Measurements from ENCODE around the gene DEAF1.
"Not testable (repeated sequence)": the region's sequence is repeated elsewhere in the genome, so short reads cannot be mapped to it uniquely, and the experiment has no call there.

DEAF1 gene

GRCh38 chr11:678297-678696, 16.7 kb downstream of the DEAF1 start:
- DNase-seq (ENCODE audit: low spot score): no peak

DNA sequence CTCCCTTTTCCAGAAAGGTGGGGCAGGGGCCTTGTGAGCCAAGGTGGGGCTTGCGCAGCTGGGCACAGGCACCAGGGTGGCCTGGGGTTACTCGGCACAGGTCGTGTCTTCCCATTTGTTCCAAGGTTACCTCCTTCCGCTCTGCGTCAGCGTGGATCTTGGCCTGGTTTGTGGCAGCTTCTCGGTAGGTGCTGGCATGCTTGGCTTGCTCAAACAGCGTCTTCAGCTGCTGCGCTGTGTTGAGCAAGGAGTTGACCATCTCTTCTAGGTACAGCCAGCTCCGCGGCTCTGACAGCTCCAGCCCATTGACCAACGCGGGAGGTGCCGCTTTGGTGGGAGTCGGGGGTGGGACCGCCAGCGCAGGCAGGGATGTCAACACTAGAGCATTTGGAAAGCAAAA, 20.6 kb downstream of the DEAF1 start:
- DNase-seq (ENCODE audit: low spot score): no peak

GRCh38 chr11:673866-674265, 21.2 kb downstream of the DEAF1 start:
- no peak for DNase-seq (ENCODE audit: low spot score)

GRCh38 chr11:665704-666281, 29.2 kb downstream of the DEAF1 start:
- peak; percentile 88 for DNase-seq (ENCODE audit: low spot score)

DNA sequence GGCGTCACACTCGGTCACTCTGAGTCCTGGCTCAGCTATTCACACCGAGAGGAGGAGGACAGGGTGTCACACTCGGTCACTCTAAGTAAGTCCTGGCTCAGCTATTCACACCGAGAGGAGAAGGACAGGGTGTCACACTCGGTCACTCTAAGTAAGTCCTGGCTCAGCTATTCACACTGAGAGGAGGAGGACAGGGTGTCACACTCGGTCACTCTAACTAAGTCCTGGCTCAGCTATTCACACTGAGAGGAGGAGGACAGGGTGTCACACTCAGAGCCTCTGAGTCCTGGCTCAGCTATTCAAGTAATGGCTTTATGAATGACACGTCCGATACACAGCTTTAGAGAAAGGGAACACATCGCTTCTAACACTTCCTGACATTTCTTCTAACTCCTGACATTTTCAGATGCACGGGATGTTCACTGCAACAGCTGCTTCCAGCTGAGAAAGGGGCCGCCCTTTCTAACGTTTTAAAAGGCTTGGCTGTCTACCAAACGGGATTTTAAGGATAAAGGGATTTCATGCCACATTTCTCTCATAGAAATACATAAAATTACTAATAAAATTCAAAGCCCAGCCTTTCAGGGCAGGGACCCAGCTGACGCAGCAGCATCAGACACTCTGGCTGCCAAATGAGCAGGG, 29.8 kb downstream of the DEAF1 start:
- DNase-seq (ENCODE audit: low spot score): no peak

DNA sequence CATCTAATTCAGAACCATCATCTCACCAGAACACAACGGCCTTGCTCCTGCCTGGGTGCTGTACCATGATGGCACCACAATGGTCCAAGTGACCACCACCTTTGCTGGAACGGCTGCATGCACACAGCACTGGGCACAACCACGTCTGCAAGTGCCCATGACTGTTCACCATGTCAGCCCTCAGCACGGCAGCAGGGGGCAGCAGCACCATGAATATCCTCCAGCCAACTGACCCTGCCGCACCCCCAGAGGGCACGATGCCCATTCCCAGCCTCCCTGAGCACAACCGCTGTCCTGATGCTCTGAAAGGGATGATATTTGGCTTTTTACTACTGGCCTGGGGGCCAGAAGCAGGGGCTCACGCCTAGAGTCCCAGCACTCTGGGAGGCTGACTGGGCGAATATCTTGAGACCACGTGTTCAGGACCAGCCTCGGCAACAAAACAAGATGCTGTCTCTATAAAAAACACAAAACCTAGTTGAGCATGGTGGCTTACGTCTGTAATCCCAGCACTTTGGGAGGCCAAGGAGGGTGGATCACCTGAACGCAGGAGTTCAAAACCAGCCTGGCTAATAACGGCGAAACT, 32.2 kb downstream of the DEAF1 start:
- peak; percentile 87 for DNase-seq (ENCODE audit: low spot score)

- no peak for DNase-seq (ENCODE audit: low spot score)
Observed at GRCh38 chr11:660681-661444, 34.2 kb downstream of the DEAF1 start.

GRCh38 chr11:660281-660680, 34.7 kb downstream of the DEAF1 start:
- no peak for DNase-seq (ENCODE audit: low spot score)

- no peak for DNase-seq (ENCODE audit: low spot score)
Observed at GRCh38 chr11:659532-660085, 35.4 kb downstream of the DEAF1 start.

GRCh38 chr11:657691-658126, 37.3 kb downstream of the DEAF1 start:
- DNase-seq (ENCODE audit: low spot score): no peak

DNA sequence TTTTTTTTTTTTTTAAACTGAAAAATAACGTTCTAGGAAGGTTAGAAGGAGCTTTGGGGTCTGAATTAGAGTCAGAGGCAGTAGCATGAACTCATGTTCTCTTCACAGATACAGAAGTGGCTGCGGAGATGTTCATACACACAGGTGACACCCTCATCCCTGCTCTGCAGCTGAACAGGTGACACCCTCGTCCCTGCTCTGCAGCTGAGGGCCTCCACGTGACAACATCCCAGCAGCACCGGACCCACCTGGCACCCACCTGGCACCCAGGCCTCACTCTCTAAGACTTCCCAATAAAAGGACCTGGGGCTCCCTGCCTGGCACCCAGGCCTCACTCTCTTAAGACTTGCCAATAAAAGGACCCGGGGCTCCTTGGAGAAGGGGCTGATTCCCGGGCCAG, 38.2 kb downstream of the DEAF1 start:
- no peak for DNase-seq (ENCODE audit: low spot score)

DNA sequence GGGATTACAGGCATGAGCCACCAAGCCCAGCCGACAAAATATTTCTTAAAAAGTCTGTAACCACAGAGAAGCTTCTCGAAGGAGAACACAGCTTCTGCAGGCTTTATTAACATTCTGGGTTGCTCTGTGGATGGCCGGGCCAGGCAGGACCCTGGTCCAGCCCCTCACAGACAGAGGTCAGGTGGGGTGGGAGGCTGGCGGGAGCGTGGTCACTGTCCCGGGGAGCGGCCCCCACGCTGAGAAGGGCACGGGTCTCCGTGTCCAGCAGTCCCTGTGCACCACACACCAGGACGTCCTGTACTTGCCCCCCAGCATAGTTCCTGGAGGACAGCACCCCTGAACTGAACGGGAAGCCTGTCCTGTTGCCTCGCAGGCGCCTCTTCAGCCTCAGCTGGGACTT, 38.6 kb downstream of the DEAF1 start:
- DNase-seq (ENCODE audit: low spot score): no peak

GRCh38 chr11:655036-655726, 39.8 kb downstream of the DEAF1 start:
- no peak for DNase-seq (ENCODE audit: low spot score)

- not testable (repeated sequence) for DNase-seq (ENCODE audit: low spot score)
Observed at GRCh38 chr11:654444-654843, 40.6 kb downstream of the DEAF1 start.

DNA sequence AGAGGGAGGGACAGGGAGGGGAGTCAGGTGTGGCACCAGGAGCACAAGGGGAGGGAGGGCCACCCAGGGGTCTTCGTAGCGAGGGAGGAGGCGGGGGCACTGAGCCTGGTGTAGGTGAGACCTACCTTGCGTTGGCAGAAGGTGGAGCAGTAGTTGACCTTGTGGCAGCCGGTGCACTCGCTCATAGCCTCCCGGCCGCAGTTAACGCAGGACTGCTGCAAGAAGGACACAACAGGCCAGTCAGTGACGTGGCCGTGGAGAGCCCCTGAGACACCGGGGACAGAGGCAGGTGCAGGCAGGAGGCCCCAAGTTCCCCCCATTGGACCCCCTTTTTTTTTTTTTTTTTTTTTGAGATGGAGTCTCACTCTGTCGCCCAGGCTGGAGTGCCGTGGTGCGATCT, 41.2 kb downstream of the DEAF1 start:
- DNase-seq (ENCODE audit: low spot score): no peak

DNA sequence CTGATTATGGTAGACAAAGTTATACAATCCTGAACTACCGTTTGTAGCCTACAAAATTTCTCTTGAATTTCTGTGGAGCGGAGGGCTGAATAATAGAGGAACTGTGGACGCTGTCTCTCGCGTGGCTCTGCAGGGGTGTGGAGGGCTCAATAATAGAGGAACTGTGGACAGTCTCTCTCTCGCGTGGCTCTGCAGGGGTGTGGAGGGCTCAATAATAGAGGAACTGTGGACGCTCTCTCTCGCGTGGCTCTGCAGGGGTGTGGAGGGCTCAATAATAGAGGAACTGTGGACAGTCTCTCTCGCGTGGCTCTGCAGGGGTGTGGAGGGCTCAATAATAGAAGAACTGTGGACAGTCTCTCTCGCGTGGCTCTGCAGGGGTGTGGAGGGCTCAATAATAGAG, 41.9 kb downstream of the DEAF1 start:
- not testable (repeated sequence) for DNase-seq (ENCODE audit: low spot score)

DNA sequence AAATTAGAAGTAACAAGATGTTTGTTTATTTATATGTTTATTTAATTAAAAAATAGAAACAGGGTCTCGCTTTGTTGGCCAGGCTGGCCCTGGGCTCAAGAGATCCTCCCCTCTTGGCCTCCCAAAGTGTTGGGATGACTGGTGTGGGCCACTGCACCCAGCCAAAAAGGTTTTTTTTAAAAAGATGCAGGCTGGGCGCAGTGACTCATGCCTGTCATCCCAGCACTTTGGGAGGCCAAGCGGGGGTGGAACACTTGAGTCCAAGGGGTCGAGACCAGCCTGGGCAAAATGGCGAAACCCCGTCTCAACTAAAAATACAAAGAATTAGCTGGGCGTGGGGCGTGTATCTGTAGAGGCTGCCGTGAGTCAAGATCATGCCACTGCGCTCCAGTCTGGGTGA, 44.5 kb downstream of the DEAF1 start:
- DNase-seq (ENCODE audit: low spot score): no peak

GRCh38 chr11:647672-648158, 47.3 kb downstream of the DEAF1 start:
- not testable (repeated sequence) for DNase-seq (ENCODE audit: low spot score)

DNA sequence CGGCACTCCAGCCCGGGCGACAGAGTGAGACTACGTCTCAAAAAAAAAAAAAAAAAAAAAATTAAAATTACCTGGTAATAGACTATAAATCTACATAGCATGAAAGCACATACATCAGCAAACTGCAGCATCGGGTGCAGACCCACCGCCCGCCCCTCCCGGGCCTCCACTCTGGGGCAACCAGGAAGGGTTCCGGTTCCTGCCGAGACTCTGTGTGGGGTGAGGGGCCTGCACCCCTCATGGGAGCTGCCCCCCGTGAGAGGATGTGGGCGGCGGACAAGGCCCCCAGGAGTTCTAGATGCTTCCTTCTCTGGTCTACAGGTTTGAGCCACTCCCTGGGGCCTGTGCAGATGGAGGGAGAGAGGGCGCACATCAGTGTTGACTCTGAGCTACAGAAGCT, 48.8 kb downstream of the DEAF1 start:
- no peak for DNase-seq (ENCODE audit: low spot score)

GRCh38 chr11:645536-645935, 49.5 kb downstream of the DEAF1 start:
- DNase-seq (ENCODE audit: low spot score): no peak

GRCh38 chr11:643849-644738, 50.9 kb downstream of the DEAF1 start:
- DNase-seq (ENCODE audit: low spot score): no peak

Measured in GM03348 (cell line).